SU-DHL-6 (cell line): ENCODE measurements around the gene BPIFB6.

ENCODE experiments used
- H2AFZ ChIP-seq: fragments of 200-600 bp; sonication (generic); 2 replicates; pipeline ENCODE4 v1.6.1; 2014; ENCODE audit warnings: low read depth, mild to moderate bottlenecking, moderate library complexity, mixed read lengths, antibody characterized with exemption, low read length; ENCODE audit not compliant: severe bottlenecking
- H3F3A ChIP-seq: fragments of 200-600 bp; shearing (Covaris generic); 2 replicates; pipeline ENCODE4 v1.6.0; 2016; ENCODE audit warnings: antibody characterized with exemption, mild to moderate bottlenecking; ENCODE audit not compliant: insufficient read depth
- H3K27ac ChIP-seq: fragments of 200-600 bp; sonication (generic); 2 replicates; pipeline ENCODE4 v1.5.1; 2016; ENCODE audit warnings: low read depth, mild to moderate bottlenecking, low read length, moderate library complexity, mixed read lengths
- H3K27me3 ChIP-seq: fragments of 200-600 bp; sonication (generic), shearing (Covaris generic); 2 replicates; pipeline ENCODE4 v1.6.0; 2014; ENCODE audit warnings: mild to moderate bottlenecking, low read length
- H3K36me3 ChIP-seq: fragments of 200-600 bp; sonication (generic); 2 replicates; pipeline ENCODE4 v1.6.1; 2014; ENCODE audit warnings: mild to moderate bottlenecking, low read length, mixed read lengths
- H3K4me2 ChIP-seq: fragments of 300-600, 200-600 bp; shearing (Covaris generic), sonication (generic); 2 replicates; pipeline ENCODE4 v1.6.0; 2014; ENCODE audit warnings: low read length, low read depth, mild to moderate bottlenecking; ENCODE audit not compliant: poor library complexity, severe bottlenecking
- H3K4me3 ChIP-seq: fragments of 200-600 bp; sonication (generic); 2 replicates; pipeline ENCODE4 v1.5.1; 2014; ENCODE audit warnings: antibody characterized with exemption, low read length, mild to moderate bottlenecking, mixed read lengths; ENCODE audit not compliant: insufficient read depth, poor library complexity, severe bottlenecking
- H3K79me2 ChIP-seq: fragments of 200-600 bp; sonication (generic); 2 replicates; pipeline ENCODE4 v1.6.1; 2014; ENCODE audit warnings: mild to moderate bottlenecking, low read length, moderate library complexity; ENCODE audit not compliant: insufficient read depth
- H3K9ac ChIP-seq: fragments of 200-600 bp; sonication (generic); 2 replicates; pipeline ENCODE4 v1.7.0; 2014; ENCODE audit warnings: mild to moderate bottlenecking, low read length
- H3K9me2 ChIP-seq: fragments of 200-600 bp; sonication (generic); replicated peaks from 2 replicates; pipeline ENCODE4 v1.6.1; 2014; ENCODE audit warnings: low read length; ENCODE audit not compliant: insufficient read depth
- H3K9me3 ChIP-seq: fragments of 200-600 bp; sonication (generic); 2 replicates; pipeline ENCODE4 v1.6.1; 2014; ENCODE audit warnings: low read length, mixed read lengths; ENCODE audit not compliant: insufficient read depth
- H4K20me1 ChIP-seq: fragments of 200-600 bp; sonication (generic); 2 replicates; pipeline ENCODE4 v1.6.1; 2014; ENCODE audit warnings: low read depth, mild to moderate bottlenecking, antibody characterized with exemption, low read length, moderate library complexity, mixed read lengths
- CTCF ChIP-seq: fragments of 200-600 bp; sonication (generic); IDR thresholded peaks from one replicate; pipeline ENCODE4 v1.5.1; 2017; ENCODE audit warnings: antibody characterized with exemption, mild to moderate bottlenecking, low read length, moderate library complexity; ENCODE audit not compliant: insufficient read depth, poor library complexity, severe bottlenecking
- EZH2phosphoT487 ChIP-seq: fragments of 200-600 bp; sonication (generic), shearing (Covaris generic); conservative IDR thresholded peaks from 2 replicates; pipeline ENCODE4 v1.6.1; 2018; ENCODE audit warnings: mild to moderate bottlenecking, antibody characterized with exemption, low read length, moderate library complexity, mixed read lengths

BPIFB6 gene

GRCh38 chr20:33019465-33020277 lies 11.8 kb upstream of the BPIFB6 start:
- Histone ChIP-seq H3F3A (no peaks in the 10 kb centered on the region), H2AFZ (no peak overlapping the region), H3K9me3 (no peaks in the 10 kb centered on the region), H3K9ac (no peak overlapping the region), H3K4me3 (no peak overlapping the region), H3K79me2 (no peaks in the 10 kb centered on the region), H4K20me1 (no peaks in the 10 kb centered on the region), H3K36me3 (no peaks in the 10 kb centered on the region), H3K27ac (no peak overlapping the region), H3K9me2 (no peaks in the 10 kb centered on the region), H3K4me2 (no peak overlapping the region), H3K27me3 (no peaks in the 10 kb centered on the region; the same call in 1 of the 2 replicates)
- TF ChIP-seq EZH2phosphoT487 (no peak), CTCF (no peak)

DNA sequence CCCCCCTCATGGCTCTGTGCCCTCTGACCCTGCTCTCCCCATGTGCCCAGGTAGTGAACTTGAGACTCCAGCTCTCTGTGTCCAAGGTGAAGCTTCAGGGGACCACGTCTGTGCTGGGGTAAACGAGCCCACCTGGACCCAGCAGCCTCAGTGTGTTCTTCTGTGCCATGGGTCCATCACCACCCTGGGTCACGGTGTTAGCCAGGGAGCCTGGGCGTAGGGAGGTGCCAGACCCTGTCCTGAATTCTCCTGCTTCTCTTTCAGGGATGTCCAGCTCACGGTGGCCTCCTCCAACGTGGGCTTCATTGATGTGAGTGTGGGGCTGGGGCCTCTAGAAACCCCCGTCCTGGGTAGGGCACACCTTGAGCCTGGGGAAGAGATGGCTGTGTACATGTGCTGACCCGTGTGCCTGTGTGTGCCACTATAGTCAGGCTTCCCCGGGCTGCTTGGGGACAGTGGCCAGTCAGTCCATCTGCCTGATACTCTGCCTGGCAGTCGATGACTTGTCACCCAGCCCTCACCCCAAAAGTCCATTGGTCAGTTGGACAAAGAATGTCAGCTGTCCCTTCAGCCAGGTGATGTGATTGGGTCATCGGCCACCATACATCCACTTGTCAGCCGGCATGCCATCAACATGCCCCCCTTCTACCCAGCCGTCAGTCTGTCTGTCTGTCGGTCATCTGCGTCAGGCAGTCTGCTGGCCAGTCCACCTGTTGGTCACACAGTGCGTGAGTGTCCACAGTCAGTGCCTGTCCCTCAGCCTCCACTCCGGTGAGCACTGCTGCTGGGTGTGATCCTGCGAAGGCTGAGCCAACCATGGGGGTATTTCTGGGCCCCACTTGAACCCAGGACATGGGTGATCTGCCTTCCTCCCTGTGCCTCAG lies 10.9 kb upstream of the BPIFB6 start:
- no peaks in the 10 kb centered on the region for H3K9me2 ChIP-seq
- H3K9me3 ChIP-seq: no peaks in the 10 kb centered on the region
- H3F3A ChIP-seq: no peaks in the 10 kb centered on the region
- TF ChIP-seq CTCF (no peak), EZH2phosphoT487 (no peak)
- H3K27me3 ChIP-seq: no peaks in the 10 kb centered on the region; the same call in 1 of the 2 replicates
- no peak overlapping the region for H3K4me2 ChIP-seq
- H3K36me3 ChIP-seq: no peaks in the 10 kb centered on the region
- no peak overlapping the region for H3K4me3 ChIP-seq
- no peak overlapping the region for H2AFZ ChIP-seq
- no peak overlapping the region for H3K9ac ChIP-seq
- no peaks in the 10 kb centered on the region for H4K20me1 ChIP-seq
- no peak overlapping the region for H3K27ac ChIP-seq
- H3K79me2 ChIP-seq: no peaks in the 10 kb centered on the region

DNA sequence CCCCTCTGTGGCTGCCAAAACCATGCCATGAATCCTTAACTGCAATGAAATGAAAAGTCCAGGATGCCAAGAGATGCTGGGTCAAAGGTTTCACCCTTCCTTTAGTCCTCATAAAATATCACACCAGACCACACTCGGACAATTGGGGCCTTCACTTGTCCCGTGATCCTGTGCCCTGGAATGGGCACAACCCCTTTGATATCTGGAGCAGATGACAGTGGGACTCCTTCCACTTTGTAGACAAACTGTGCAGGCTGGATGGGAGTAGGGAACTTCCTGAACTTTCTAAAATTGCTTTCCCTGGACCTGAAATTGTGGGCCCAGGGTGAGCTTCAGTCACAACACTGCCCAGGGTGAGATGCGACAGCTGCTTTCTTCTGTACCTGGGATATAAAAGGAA lies 9.6 kb upstream of the BPIFB6 start:
- no peaks in the 10 kb centered on the region for H3K79me2 ChIP-seq
- H3K4me3 ChIP-seq: no peak overlapping the region
- no peaks in the 10 kb centered on the region for H3F3A ChIP-seq
- no peak overlapping the region for H3K9ac ChIP-seq
- no peak overlapping the region for H2AFZ ChIP-seq
- TF ChIP-seq CTCF (no peak), EZH2phosphoT487 (no peak)
- H3K4me2 ChIP-seq: no peak overlapping the region
- H3K27ac ChIP-seq: no peak overlapping the region
- H3K9me3 ChIP-seq: no peaks in the 10 kb centered on the region
- no peaks in the 10 kb centered on the region; the same call in 1 of the 2 replicates for H3K27me3 ChIP-seq
- H4K20me1 ChIP-seq: no peaks in the 10 kb centered on the region
- no peaks in the 10 kb centered on the region for H3K9me2 ChIP-seq
- H3K36me3 ChIP-seq: no peaks in the 10 kb centered on the region
